Mesothelial cell of epicardium (in vitro differentiated cells): ENCODE results near the gene DUOX1. TPM values are rescaled to one million over a fixed set of nuclear protein-coding genes. Genes with fewer than 3 reads are reported as not detected.
A peak's percentile ranks its signal among the peaks of the same experiment; 100 is the strongest.

Experiments used
- DNase-seq, 2 experiments: peaks; one replicate each; pipeline ENCODE4 v3.0.0; 2021; ENCODE audit warnings: low spot score in 2 of 2; ENCODE audit not compliant: unreplicated experiment in 2 of 2
- H3K27ac Mint-ChIP-seq: 2 replicates; pipeline ENCODE4 v1.8.0; 2021; ENCODE audit warnings: mixed read lengths
- H3K27me3 Mint-ChIP-seq: 2 replicates; pipeline ENCODE4 v1.8.0; 2021; ENCODE audit warnings: low read depth, mixed read lengths
- H3K36me3 Mint-ChIP-seq: 2 replicates; pipeline ENCODE4 v1.8.0; 2021; ENCODE audit warnings: mixed read lengths
- H3K4me1 Mint-ChIP-seq: 2 replicates; pipeline ENCODE4 v1.8.0; 2021; ENCODE audit warnings: mixed read lengths
- H3K4me3 Mint-ChIP-seq: 2 replicates; pipeline ENCODE4 v1.8.0; 2021; ENCODE audit warnings: mild to moderate bottlenecking, moderate library complexity, mixed read lengths
- H3K9me3 Mint-ChIP-seq: 2 replicates; pipeline ENCODE4 v1.8.0; 2021; ENCODE audit warnings: mixed read lengths
- total RNA-seq: library from RNA; stranded (reverse); gene quantifications from 3 replicates; pipeline ENCODE4 v1.2.1, GENCODE V29; 2021
- TF ChIP-seq, protein P1 (sequence below): fragments of 200-600 bp; sonication (generic); IDR thresholded peaks from one replicate; pipeline ENCODE4 v1.5.0; 2021; ENCODE audit warnings: antibody characterized with exemption; ENCODE audit not compliant: unreplicated experiment

The DUOX1 gene
- total RNA-seq, 1 donor from 2014 or later = 7.2 TPM

DNA sequence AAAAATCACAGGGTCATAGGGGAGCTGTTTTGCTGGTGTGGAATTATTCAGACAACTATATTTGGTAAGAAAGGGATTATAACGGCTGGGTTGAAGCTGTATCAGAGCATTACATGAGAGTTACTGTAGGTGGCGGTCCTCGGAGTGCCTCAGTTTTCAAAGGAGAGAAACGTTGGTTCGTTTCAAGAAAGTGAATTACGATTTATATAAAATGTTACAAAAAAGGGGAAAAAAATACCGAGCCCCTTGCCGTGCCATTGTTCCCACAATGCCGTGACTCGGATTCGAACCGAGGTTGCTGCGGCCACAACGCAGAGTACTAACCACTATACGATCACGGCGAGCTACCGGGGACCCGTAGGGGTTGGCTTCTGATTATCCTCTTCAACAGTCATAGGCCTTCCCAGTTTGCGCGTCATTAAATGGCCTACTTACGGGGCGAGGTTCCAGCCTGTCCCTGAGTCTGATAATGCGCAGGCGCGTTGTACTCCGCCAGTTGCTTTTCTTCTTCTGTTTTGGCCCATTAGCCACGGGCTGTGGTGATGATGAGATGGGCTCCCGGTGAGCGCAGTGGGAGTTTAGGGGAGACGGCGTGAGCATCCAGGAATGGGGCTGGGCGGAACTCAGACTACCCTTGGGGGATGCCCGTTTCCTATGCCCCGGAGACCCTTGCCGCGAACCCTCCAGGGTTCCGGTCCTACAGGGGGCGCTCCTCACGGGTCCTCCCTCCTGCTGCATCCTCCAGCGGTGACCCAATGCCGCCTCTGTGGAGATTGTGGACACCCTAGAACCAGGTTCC, 68.7 kb downstream of the DUOX1 start:
- no peaks in the 10 kb centered on the region for H3K36me3 Mint-ChIP-seq
- H3K27ac Mint-ChIP-seq = no peak overlapping the region
- no peaks in the 10 kb centered on the region for H3K9me3 Mint-ChIP-seq
- no peak overlapping the region for H3K4me3 Mint-ChIP-seq
- H3K4me1 Mint-ChIP-seq = peaks cover 7% of the 10 kb centered on the region
- DNase-seq = peak; percentile 80 to 98
- H3K27me3 Mint-ChIP-seq = peaks cover 3% of the 10 kb centered on the region
- TF ChIP-seq, protein P1, sequence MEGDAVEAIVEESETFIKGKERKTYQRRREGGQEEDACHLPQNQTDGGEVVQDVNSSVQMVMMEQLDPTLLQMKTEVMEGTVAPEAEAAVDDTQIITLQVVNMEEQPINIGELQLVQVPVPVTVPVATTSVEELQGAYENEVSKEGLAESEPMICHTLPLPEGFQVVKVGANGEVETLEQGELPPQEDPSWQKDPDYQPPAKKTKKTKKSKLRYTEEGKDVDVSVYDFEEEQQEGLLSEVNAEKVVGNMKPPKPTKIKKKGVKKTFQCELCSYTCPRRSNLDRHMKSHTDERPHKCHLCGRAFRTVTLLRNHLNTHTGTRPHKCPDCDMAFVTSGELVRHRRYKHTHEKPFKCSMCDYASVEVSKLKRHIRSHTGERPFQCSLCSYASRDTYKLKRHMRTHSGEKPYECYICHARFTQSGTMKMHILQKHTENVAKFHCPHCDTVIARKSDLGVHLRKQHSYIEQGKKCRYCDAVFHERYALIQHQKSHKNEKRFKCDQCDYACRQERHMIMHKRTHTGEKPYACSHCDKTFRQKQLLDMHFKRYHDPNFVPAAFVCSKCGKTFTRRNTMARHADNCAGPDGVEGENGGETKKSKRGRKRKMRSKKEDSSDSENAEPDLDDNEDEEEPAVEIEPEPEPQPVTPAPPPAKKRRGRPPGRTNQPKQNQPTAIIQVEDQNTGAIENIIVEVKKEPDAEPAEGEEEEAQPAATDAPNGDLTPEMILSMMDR = peak; percentile 57

- Mint-ChIP-seq H3K4me3 (no peak overlapping the region), H3K9me3 (no peaks in the 10 kb centered on the region), H3K4me1 (peaks cover 7% of the 10 kb centered on the region), H3K36me3 (no peaks in the 10 kb centered on the region), H3K27ac (no peak overlapping the region), H3K27me3 (peaks cover 3% of the 10 kb centered on the region)
- TF ChIP-seq, protein P1 = peak; percentile 18
- peak in 1 of 2 experiments; percentile 54 for DNase-seq
These were observed 69.5 kb downstream of the DUOX1 start for GRCh38 chr15:45199136-45199810.

- Mint-ChIP-seq H3K27ac (no peak overlapping the region), H3K4me1 (peaks cover 12% of the 10 kb centered on the region), H3K4me3 (no peak overlapping the region), H3K36me3 (no peaks in the 10 kb centered on the region), H3K27me3 (peaks cover 3% of the 10 kb centered on the region), H3K9me3 (no peaks in the 10 kb centered on the region)
- DNase-seq = peak; percentile 79 to 96
- TF ChIP-seq, protein P1 = no peak
These were observed 70.4 kb downstream of the DUOX1 start for GRCh38 chr15:45200001-45200798.

DNA sequence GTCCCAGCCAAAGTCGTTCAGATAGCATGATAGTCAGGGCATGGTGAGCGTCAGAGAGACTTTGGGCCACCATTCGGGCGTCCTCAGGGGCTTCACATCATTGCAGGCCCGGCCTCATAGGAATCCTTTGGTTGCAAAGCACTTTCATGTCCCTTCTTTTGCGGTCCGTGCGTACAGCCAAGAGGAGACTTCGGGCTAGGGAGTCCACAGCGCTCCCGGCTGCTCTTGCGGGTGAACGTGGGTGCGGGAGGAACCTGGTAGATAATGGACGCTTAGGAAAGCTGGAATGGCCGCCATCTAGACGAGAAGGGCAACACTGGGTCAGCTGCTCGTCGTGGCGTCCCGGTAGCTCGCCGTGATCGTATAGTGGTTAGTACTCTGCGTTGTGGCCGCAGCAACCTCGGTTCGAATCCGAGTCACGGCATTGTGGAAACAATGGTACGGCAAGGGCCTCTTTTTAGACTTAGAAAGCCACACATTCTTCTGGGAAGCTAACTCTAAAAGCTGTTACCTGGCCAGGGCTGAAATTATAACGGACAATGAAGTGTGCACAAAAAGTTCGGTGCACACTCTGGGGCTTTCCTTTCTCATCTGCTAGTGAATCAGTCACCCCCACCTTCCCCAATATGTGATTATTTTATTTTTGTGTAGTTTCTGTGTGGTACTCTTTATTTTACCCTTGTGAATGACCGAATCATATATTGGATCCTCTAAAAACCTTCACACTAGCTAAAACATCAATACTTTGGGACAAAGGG, 71.2 kb downstream of the DUOX1 start:
- peak; percentile 35 to 79 for DNase-seq
- no peaks in the 10 kb centered on the region for H3K36me3 Mint-ChIP-seq

DNA sequence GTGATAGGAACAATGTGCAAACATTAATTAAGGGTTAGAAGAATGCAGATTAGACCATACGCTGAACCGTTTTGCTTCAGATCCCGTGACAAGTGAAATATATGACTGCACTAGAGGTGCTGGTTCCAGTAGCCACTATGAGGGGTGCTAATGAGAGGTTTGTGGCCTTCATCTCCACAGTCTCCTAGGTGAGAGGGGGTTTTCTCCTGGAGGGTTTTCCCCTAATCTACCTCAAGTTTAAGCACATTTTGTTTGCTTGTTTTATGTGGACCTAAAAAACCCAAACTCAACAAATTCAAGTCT, 71.7 kb downstream of the DUOX1 start:
- TF ChIP-seq, protein P1 = no peak
- no peaks in the 10 kb centered on the region for H3K36me3 Mint-ChIP-seq
- H3K27ac Mint-ChIP-seq = no peak overlapping the region
- no peaks in the 10 kb centered on the region for H3K9me3 Mint-ChIP-seq
- no peak for DNase-seq
- H3K4me3 Mint-ChIP-seq = no peak overlapping the region
- peaks cover 12% of the 10 kb centered on the region for H3K4me1 Mint-ChIP-seq
- H3K27me3 Mint-ChIP-seq = peaks cover 4% of the 10 kb centered on the region

More for the DNA sequence above, 71.2 kb downstream of the DUOX1 start:
- TF ChIP-seq, protein P1 = no peak
- Mint-ChIP-seq H3K4me3 (no peak overlapping the region), H3K4me1 (peaks cover 12% of the 10 kb centered on the region), H3K27me3 (peaks cover 3% of the 10 kb centered on the region), H3K27ac (no peak overlapping the region), H3K9me3 (no peaks in the 10 kb centered on the region)
